ENCODE results near the gene PCSK1. TPM values are rescaled to one million over a fixed set of nuclear protein-coding genes. Genes with fewer than 3 reads are reported as not detected.
A peak's percentile ranks its signal among the peaks of the same experiment; 100 is the strongest.

Gene PCSK1
- total RNA-seq, 4 donors from 2014 or later: 0.11 to 1.3 (median 1.3) TPM; not detected in 1

DNA sequence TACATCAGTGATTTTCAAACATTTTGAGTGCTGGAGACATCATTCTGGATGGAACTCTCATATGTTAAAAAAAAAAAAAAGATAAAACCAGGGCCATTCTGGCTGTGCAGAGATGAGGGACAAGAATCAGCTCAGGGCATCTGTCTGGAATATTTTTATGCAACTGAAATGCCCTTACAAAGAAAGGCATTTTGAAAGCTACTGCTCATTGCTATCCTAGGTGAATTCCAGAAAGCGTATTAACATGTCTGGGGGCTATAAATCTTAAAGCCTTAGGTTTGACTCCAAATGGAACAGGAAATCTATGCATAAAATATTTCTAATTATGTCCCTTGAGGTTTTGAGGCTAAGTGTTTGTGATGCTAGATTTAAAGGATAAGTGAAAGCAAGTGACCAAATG is 14.9 kb upstream of the PCSK1 start:
- Histone ChIP-seq H3K36me3 (no peaks in the 10 kb centered on the region), H3K4me1 (no peaks in the 10 kb centered on the region), H3K4me3 (no peak overlapping the region), H3K27ac (replicated peaks in 1 of 4) (no peak overlapping the region), H3K27me3 (no peaks in the 10 kb centered on the region), H3K9me3 (no peaks in the 10 kb centered on the region)
- DNase-seq (ENCODE audit: extremely low spot score): no peak
- intact Hi-C loops (cut with DNase I): no loop called here
- WGBS: 67% methylated on average over 1 of the region's 1 CpG
- TF ChIP-seq EP300 (IDR thresholded peaks at IDR 0.05) (no peak), POLR2A (IDR thresholded peaks at IDR 0.05; ENCODE audit: low read depth) (no peak), POLR2AphosphoS5 (IDR thresholded peaks at IDR 0.05) (no peak)
- TF ChIP-seq, protein P1, sequence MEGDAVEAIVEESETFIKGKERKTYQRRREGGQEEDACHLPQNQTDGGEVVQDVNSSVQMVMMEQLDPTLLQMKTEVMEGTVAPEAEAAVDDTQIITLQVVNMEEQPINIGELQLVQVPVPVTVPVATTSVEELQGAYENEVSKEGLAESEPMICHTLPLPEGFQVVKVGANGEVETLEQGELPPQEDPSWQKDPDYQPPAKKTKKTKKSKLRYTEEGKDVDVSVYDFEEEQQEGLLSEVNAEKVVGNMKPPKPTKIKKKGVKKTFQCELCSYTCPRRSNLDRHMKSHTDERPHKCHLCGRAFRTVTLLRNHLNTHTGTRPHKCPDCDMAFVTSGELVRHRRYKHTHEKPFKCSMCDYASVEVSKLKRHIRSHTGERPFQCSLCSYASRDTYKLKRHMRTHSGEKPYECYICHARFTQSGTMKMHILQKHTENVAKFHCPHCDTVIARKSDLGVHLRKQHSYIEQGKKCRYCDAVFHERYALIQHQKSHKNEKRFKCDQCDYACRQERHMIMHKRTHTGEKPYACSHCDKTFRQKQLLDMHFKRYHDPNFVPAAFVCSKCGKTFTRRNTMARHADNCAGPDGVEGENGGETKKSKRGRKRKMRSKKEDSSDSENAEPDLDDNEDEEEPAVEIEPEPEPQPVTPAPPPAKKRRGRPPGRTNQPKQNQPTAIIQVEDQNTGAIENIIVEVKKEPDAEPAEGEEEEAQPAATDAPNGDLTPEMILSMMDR (IDR thresholded peaks at IDR 0.05): no peak

DNA sequence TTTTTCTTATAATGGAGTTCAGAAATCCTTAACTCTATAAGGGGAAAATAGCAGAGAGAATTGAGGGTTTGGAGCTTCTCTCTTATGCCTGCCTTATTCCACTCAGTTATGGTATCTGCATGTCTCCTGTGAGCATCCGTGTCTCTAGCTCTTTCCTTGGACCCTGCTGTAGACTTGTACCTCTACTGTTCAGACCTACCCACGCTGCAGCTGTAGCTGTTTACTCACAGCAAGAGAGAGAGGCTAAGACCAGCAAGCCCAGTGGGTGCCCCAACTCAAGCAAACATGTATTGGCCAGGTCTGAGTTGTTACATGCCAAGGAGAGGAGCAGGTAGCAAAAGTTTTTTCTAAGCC is 7.1 kb upstream of the PCSK1 start:
- 72% methylated on average over 2 of the region's 2 CpGs for WGBS
- intact Hi-C loops (cut with DNase I): no loop called here
- no peaks in the 10 kb centered on the region for H3K36me3 ChIP-seq
- no peak overlapping the region for H3K27ac ChIP-seq (replicated peaks in 1 of 4)
- H3K27me3 ChIP-seq: no peaks in the 10 kb centered on the region
- no peak for DNase-seq (ENCODE audit: extremely low spot score)
- no peak overlapping the region for H3K4me3 ChIP-seq
- no peaks in the 10 kb centered on the region for H3K4me1 ChIP-seq
- TF ChIP-seq, protein P1 (IDR thresholded peaks at IDR 0.05): no peak
- TF ChIP-seq POLR2A (IDR thresholded peaks at IDR 0.05; ENCODE audit: low read depth) (no peak), POLR2AphosphoS5 (IDR thresholded peaks at IDR 0.05) (no peak), EP300 (IDR thresholded peaks at IDR 0.05) (no peak)
- H3K9me3 ChIP-seq: no peaks in the 10 kb centered on the region

DNA sequence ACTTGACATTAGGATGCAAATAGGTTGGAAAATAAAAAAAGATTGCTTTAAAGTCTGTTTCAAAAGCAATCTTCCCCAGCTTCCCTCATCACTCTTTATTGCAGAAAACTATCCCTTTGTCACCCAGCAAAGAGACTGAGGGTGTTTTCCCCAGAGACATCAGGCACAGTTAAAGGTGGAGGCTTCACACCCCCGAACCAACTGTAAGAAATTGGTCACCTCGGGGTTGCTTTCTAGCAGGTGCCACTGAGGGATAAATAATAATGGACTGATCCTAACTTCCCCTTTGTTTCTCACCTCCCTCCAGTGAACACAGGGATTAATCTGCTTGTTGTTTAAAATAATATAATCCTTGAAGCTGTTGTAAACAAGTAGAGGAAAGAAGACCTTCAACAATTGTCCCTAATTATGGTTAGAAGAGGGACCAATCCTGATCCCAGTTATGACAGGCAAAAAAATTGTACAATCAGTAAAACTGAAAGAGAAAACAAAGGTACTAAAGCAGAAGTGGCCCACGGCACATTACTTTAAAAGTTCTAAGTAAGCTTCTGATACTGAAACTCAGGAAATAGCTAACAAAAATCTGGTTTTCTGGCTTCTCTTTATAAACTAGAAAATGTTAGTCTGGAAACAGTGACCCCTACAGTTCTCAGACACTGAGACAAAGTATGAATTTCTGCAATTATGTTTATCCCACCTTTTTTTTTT is 6.6 kb upstream of the PCSK1 start:
- intact Hi-C loops (cut with DNase I): no loop called here
- DNase-seq (ENCODE audit: extremely low spot score): no peak
- H3K27me3 ChIP-seq: no peaks in the 10 kb centered on the region
- 65% methylated on average over 3 of the region's 3 CpGs for WGBS
- no peaks in the 10 kb centered on the region for H3K36me3 ChIP-seq
- TF ChIP-seq, protein P1 (IDR thresholded peaks at IDR 0.05): no peak
- TF ChIP-seq EP300 (IDR thresholded peaks at IDR 0.05) (no peak), POLR2AphosphoS5 (IDR thresholded peaks at IDR 0.05) (no peak), POLR2A (IDR thresholded peaks at IDR 0.05; ENCODE audit: low read depth) (no peak)
- H3K27ac ChIP-seq (replicated peaks in 1 of 4): no peak overlapping the region
- H3K4me3 ChIP-seq: no peak overlapping the region
- H3K4me1 ChIP-seq: no peaks in the 10 kb centered on the region
- H3K9me3 ChIP-seq: no peaks in the 10 kb centered on the region

DNA sequence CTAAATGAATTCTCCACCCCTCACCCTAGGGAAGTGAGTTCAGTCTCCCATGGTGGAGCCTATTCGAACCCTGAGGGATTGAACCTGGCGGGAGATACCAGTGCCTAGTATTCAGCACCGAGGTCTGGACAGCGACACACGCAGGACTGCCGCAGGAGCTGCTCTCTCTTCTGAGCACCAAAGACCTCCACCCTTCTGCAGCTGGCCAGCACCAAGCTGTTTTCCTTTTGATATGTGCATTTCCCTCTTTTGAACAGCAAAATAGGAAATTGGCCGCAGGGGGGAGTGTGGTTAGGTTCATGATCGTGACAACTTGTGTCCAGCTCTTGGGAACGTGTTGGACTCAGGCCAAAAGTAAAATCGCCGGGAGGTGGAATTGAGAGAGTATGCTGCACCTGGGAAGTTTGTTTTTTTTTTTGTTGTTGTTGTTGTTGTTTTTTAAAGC is 1.2 kb upstream of the PCSK1 start:
- Histone ChIP-seq H3K27ac (replicated peaks in 1 of 4) (no peak overlapping the region), H3K9me3 (no peaks in the 10 kb centered on the region), H3K36me3 (no peaks in the 10 kb centered on the region), H3K27me3 (peaks cover 0 to 45% (median 20%) of the 10 kb centered on the region in 4 donors), H3K4me3 (no peak overlapping the region), H3K4me1 (peaks cover 25 to 35% (median 34%) of the 10 kb centered on the region in 4 donors)
- TF ChIP-seq EP300 (IDR thresholded peaks at IDR 0.05): no peak
- TF ChIP-seq, protein P1 (IDR thresholded peaks at IDR 0.05): peak in 1 of 3 experiments; percentile 11
- TF ChIP-seq POLR2AphosphoS5 (IDR thresholded peaks at IDR 0.05): no peak
- TF ChIP-seq POLR2A (IDR thresholded peaks at IDR 0.05; ENCODE audit: low read depth): no peak
- intact Hi-C loops (cut with DNase I): no loop called here
- 4% methylated on average over 11 of the region's 11 CpGs for WGBS
- no peak for DNase-seq (ENCODE audit: extremely low spot score)

Measured in esophagus muscularis mucosa (tissue), 4 donors.